GM12878 (cell line): ENCODE results near the gene DCUN1D3. TPM values are rescaled to one million over a fixed set of nuclear protein-coding genes. Genes with fewer than 3 reads are reported as not detected.

Source experiments
- ATAC-seq: fragments of 200-7000 bp; cut with Tn5 transposase; 3 replicates; pipeline ENCODE4 v1.9.1; 2020; ENCODE audit warnings: mild to moderate bottlenecking, moderate library complexity
- BruUV-seq: library from RNA; stranded (reverse); fragments of 400-500 nt; replicated peaks from 2 replicates; lab custom pipeline; 2021; lab: Mats Ljungman, UMichigan
- CTCF ChIA-PET: fragments of 300-600 bp; sonication (Branson Sonifier 250); formaldehyde crosslinking; extraction: SDS; loops from one replicate; lab custom pipeline; 2021; ENCODE audit warnings: inconsistent platforms; lab: Yijun Ruan, JAX
- POLR2A ChIA-PET: fragments of 350-600 bp; formaldehyde crosslinking; extraction: SDS; loops from one replicate; lab custom pipeline; 2021; ENCODE audit warnings: inconsistent platforms; lab: Charles Lee
- RAD21 ChIA-PET: fragments of 300-600 bp; sonication (Branson Sonifier 250); formaldehyde crosslinking; loops from one replicate; lab custom pipeline; 2023; ENCODE audit warnings: antibody characterized with exemption; ENCODE audit not compliant: unreplicated experiment; lab: Charles Lee
- SMC1A ChIA-PET: fragments of 300-600 bp; sonication (Branson Sonifier 250); formaldehyde crosslinking; loops from one replicate; lab custom pipeline; 2023; ENCODE audit not compliant: unreplicated experiment, uncharacterized antibody; lab: Charles Lee
- DNase-seq: peaks from one replicate; pipeline ENCODE4 v3.0.0-alpha.2; 2011; ENCODE audit warnings: low read depth, low spot score
- FAIRE-seq: peaks from 3 replicates; lab custom pipeline; 2011; peaks lifted over from hg19 to GRCh38; lab: Jason Lieb, UNC
- H2AFZ ChIP-seq: 2 replicates; pipeline ENCODE4 v1.6.0; 2011; ENCODE audit warnings: low read depth, low read length, control low read depth; ENCODE audit not compliant: control insufficient read depth
- H3K27ac ChIP-seq: 2 replicates; pipeline ENCODE4 v1.5.1; 2011; ENCODE audit warnings: control low read depth; ENCODE audit not compliant: control insufficient read depth, insufficient read depth
- H3K27me3 ChIP-seq, 2 experiments: replicated peaks in 1 of 2; 2 replicates each; pipeline versions ENCODE4 v1.6.0 to v1.6.1; 2011; ENCODE audit warnings: low read length in 1 of 2; ENCODE audit not compliant: control insufficient read depth in 2 of 2, insufficient read depth in 2 of 2
- H3K36me3 ChIP-seq, 2 experiments: 2 replicates each; pipeline ENCODE4 v1.5.1; 2011; ENCODE audit warnings: low read length in 1 of 2; ENCODE audit not compliant: control insufficient read depth in 2 of 2, insufficient read depth in 2 of 2
- H3K4me1 ChIP-seq: 2 replicates; pipeline ENCODE4 v1.6.1; 2011; ENCODE audit warnings: mild to moderate bottlenecking, low read length, moderate library complexity, mixed read lengths; ENCODE audit not compliant: control insufficient read depth, insufficient read depth
- H3K4me2 ChIP-seq: 2 replicates; pipeline ENCODE4 v1.6.0; 2011; ENCODE audit warnings: control low read depth; ENCODE audit not compliant: control insufficient read depth, insufficient read depth
- H3K4me3 ChIP-seq: fragments of 200-600 bp; sonication (generic); 2 replicates; pipeline ENCODE4 v1.5.1; 2016
- H3K79me2 ChIP-seq: 2 replicates; pipeline ENCODE4 v1.6.0; 2011; ENCODE audit warnings: low read length; ENCODE audit not compliant: control insufficient read depth, insufficient read depth
- H3K9ac ChIP-seq: 2 replicates; pipeline ENCODE4 v1.8.0; 2011; ENCODE audit warnings: low read length, control low read depth, mixed read lengths; ENCODE audit not compliant: control insufficient read depth, insufficient read depth
- H3K9me3 ChIP-seq: replicated peaks from 3 replicates; pipeline ENCODE4 v1.5.1; 2011; ENCODE audit warnings: mild to moderate bottlenecking, low read length; ENCODE audit not compliant: control insufficient read depth, insufficient read depth
- H4K20me1 ChIP-seq: 2 replicates; pipeline ENCODE4 v1.6.0; 2011; ENCODE audit not compliant: control insufficient read depth, insufficient read depth
- BRCA1 ChIP-seq: IDR thresholded peaks from 2 replicates; pipeline ENCODE4 v1.6.1; 2011; ENCODE audit warnings: low read depth, low read length, improper control_type of control experiment
- CBX3 ChIP-seq: fragments of 200-600 bp; sonication (generic); IDR thresholded peaks from 2 replicates; pipeline ENCODE4 v1.6.1; 2016; ENCODE audit warnings: low read depth, borderline replicate concordance
- CHD4 ChIP-seq: fragments of 200-600 bp; sonication (generic); IDR thresholded peaks from 2 replicates; pipeline ENCODE4 v1.6.1; 2016; ENCODE audit warnings: mild to moderate bottlenecking
- DPF2 ChIP-seq: fragments of 450-650 bp; IDR thresholded peaks from 2 replicates; pipeline ENCODE4 v1.6.1; 2017; ENCODE audit warnings: mild to moderate bottlenecking
- EED ChIP-seq: sonication (generic); IDR thresholded peaks from 2 replicates; pipeline ENCODE4 v1.6.1; 2016; ENCODE audit warnings: antibody characterized with exemption, low read depth
- FOXM1 ChIP-seq: IDR thresholded peaks from 2 replicates; pipeline ENCODE4 v1.6.1; 2012; ENCODE audit warnings: low read depth, mild to moderate bottlenecking, inconsistent platforms, low read length, moderate library complexity
- KDM1A ChIP-seq: fragments of 200-600 bp; sonication (generic); IDR thresholded peaks from 2 replicates; pipeline ENCODE4 v1.6.1; 2016; ENCODE audit warnings: borderline replicate concordance
- NRF1 ChIP-seq: conservative IDR thresholded peaks from 2 replicates; pipeline ENCODE4 v1.6.1; 2011; ENCODE audit warnings: mild to moderate bottlenecking, low read depth, low read length, improper control_type of control experiment
- POLR2AphosphoS5 ChIP-seq: IDR thresholded peaks from 2 replicates; pipeline ENCODE4 v1.6.1; 2011; ENCODE audit warnings: mild to moderate bottlenecking, low read length, inconsistent platforms
- SIN3A ChIP-seq: IDR thresholded peaks from 2 replicates; pipeline ENCODE4 v1.6.1; 2012; ENCODE audit warnings: low read depth, low read length, improper control_type of control experiment
- SUPT20H ChIP-seq: IDR thresholded peaks from 2 replicates; pipeline ENCODE4 v1.6.1; 2011; ENCODE audit warnings: low read depth, mild to moderate bottlenecking, low read length, moderate library complexity, borderline replicate concordance; ENCODE audit not compliant: control insufficient read depth
- WRNIP1 ChIP-seq: IDR thresholded peaks from 2 replicates; pipeline ENCODE4 v1.6.1; 2011; ENCODE audit warnings: low read depth, low read length, improper control_type of control experiment, borderline replicate concordance
- YY1 ChIP-seq: IDR thresholded peaks from 2 replicates; pipeline ENCODE4 v1.6.1; 2011; ENCODE audit warnings: low read depth, mild to moderate bottlenecking, low read length
- ZBED1 ChIP-seq: IDR thresholded peaks from 2 replicates; pipeline ENCODE4 v1.6.1; 2016; ENCODE audit warnings: borderline replicate concordance
- ZNF274 ChIP-seq: IDR thresholded peaks from one replicate; pipeline ENCODE4 v1.8.0; 2011; ENCODE audit not compliant: insufficient read length, insufficient read depth
- in situ Hi-C: fragments of 300-500 bp; cut with MboI; formaldehyde crosslinking; loops from 9 replicates; pipeline ENCODE4 v1.14.3; 2018; ENCODE audit warnings: mixed read lengths
- intact Hi-C: fragments of 100-400 bp; cut with micrococcal nuclease; formaldehyde crosslinking; loops from one replicate; pipeline ENCODE4 v1.14.2; 2022; ENCODE audit not compliant: unreplicated experiment
- polyA plus RNA-seq, 11 experiments: library from polyadenylated mRNA; depleted of rRNA in 4 of 11; unstranded in 6 of 11; stranded (reverse) in 5 of 11; fragments of >200 nt; fragmentation: Nextera tagmentation in 4 of 11; fragmentation: Illumina TruSeq in 1 of 11; extraction: Ambion mirVana in 4 of 11; extraction: Trizol in 1 of 11; gene quantifications; 1 replicate in 1 of 11; 2 replicates in 10 of 11; pipeline versions ENCODE4 v1.2.1 to v1.2.3, GENCODE V29; 2011 to 2016; ENCODE audit warnings: inconsistent platforms in 2 of 11, missing spikeins in 2 of 11, low read depth in 1 of 11
- total RNA-seq, 4 experiments: library from RNA; depleted of rRNA in 3 of 4; stranded (reverse); fragments of >200 nt in 3 of 4; fragmentation: Illumina TruSeq in 1 of 4; extraction: Trizol in 1 of 4; gene quantifications; 2 replicates each; pipeline versions ENCODE4 v1.2.1 to v1.2.3, GENCODE V29; 2013 to 2021
- TF ChIP-seq, protein P1 (sequence below): fragments of 450-650 bp; IDR thresholded peaks from 2 replicates; pipeline ENCODE4 v1.6.1; 2017; ENCODE audit warnings: mild to moderate bottlenecking
- TF ChIP-seq, protein P2 (sequence below): fragments of 450-650 bp; IDR thresholded peaks from 2 replicates; pipeline ENCODE4 v1.6.1; 2014; ENCODE audit warnings: mild to moderate bottlenecking
- TF ChIP-seq, protein P3 (sequence below): fragments of 450-650 bp; IDR thresholded peaks from 2 replicates; pipeline ENCODE4 v1.6.1; 2016; ENCODE audit warnings: mild to moderate bottlenecking, moderate library complexity, borderline replicate concordance

DCUN1D3 gene
- total and polyA plus RNA-seq, 10 of the 15 experiments (the other 5 are each of a cell fraction or from before 2014, with no cell fraction given), result 0.47 to 4.5 (median 1.9) TPM

- Histone ChIP-seq H3K9me3 (no peaks in the 10 kb centered on the region), H3K27me3 (no peaks in the 10 kb centered on the region), H3K27ac (no peak overlapping the region), H3K79me2 (no peaks in the 10 kb centered on the region), H3K4me1 (peaks cover 14% of the 10 kb centered on the region), H4K20me1 (no peaks in the 10 kb centered on the region), H2AFZ (no peak overlapping the region), H3K4me2 (no peak overlapping the region), H3K36me3 (no peaks in the 10 kb centered on the region), H3K4me3 (no peak overlapping the region), H3K9ac (no peak overlapping the region)
- in situ Hi-C loops, result no loop called here
- ChIA-PET POLR2A (no interaction called here), CTCF (interaction anchor here (0.7 kb wide), 1 partner anchor 9 kb away, joined by 4 read pairs; no protein-coding TSS in a partner anchor), SMC1A (interaction anchor here (1.3 kb wide), 1 partner anchor 9 kb away, joined by 6 read pairs; no protein-coding TSS in a partner anchor), RAD21 (no interaction called here)
- TF ChIP-seq, protein P1, sequence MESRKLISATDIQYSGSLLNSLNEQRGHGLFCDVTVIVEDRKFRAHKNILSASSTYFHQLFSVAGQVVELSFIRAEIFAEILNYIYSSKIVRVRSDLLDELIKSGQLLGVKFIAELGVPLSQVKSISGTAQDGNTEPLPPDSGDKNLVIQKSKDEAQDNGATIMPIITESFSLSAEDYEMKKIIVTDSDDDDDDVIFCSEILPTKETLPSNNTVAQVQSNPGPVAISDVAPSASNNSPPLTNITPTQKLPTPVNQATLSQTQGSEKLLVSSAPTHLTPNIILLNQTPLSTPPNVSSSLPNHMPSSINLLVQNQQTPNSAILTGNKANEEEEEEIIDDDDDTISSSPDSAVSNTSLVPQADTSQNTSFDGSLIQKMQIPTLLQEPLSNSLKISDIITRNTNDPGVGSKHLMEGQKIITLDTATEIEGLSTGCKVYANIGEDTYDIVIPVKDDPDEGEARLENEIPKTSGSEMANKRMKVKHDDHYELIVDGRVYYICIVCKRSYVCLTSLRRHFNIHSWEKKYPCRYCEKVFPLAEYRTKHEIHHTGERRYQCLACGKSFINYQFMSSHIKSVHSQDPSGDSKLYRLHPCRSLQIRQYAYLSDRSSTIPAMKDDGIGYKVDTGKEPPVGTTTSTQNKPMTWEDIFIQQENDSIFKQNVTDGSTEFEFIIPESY, result no peak
- TF ChIP-seq CHD4 (no peak), ZBED1 (no peak), SUPT20H (no peak), FOXM1 (no peak), BRCA1 (no peak), SIN3A (no peak), KDM1A (no peak), NRF1 (no peak), YY1 (no peak), DPF2 (no peak), ZNF274 (no peak), POLR2AphosphoS5 (no peak), CBX3 (no peak), WRNIP1 (no peak), EED (no peak)
- TF ChIP-seq, protein P2, sequence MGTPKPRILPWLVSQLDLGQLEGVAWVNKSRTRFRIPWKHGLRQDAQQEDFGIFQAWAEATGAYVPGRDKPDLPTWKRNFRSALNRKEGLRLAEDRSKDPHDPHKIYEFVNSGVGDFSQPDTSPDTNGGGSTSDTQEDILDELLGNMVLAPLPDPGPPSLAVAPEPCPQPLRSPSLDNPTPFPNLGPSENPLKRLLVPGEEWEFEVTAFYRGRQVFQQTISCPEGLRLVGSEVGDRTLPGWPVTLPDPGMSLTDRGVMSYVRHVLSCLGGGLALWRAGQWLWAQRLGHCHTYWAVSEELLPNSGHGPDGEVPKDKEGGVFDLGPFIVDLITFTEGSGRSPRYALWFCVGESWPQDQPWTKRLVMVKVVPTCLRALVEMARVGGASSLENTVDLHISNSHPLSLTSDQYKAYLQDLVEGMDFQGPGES, result no peak
- TF ChIP-seq, protein P3, sequence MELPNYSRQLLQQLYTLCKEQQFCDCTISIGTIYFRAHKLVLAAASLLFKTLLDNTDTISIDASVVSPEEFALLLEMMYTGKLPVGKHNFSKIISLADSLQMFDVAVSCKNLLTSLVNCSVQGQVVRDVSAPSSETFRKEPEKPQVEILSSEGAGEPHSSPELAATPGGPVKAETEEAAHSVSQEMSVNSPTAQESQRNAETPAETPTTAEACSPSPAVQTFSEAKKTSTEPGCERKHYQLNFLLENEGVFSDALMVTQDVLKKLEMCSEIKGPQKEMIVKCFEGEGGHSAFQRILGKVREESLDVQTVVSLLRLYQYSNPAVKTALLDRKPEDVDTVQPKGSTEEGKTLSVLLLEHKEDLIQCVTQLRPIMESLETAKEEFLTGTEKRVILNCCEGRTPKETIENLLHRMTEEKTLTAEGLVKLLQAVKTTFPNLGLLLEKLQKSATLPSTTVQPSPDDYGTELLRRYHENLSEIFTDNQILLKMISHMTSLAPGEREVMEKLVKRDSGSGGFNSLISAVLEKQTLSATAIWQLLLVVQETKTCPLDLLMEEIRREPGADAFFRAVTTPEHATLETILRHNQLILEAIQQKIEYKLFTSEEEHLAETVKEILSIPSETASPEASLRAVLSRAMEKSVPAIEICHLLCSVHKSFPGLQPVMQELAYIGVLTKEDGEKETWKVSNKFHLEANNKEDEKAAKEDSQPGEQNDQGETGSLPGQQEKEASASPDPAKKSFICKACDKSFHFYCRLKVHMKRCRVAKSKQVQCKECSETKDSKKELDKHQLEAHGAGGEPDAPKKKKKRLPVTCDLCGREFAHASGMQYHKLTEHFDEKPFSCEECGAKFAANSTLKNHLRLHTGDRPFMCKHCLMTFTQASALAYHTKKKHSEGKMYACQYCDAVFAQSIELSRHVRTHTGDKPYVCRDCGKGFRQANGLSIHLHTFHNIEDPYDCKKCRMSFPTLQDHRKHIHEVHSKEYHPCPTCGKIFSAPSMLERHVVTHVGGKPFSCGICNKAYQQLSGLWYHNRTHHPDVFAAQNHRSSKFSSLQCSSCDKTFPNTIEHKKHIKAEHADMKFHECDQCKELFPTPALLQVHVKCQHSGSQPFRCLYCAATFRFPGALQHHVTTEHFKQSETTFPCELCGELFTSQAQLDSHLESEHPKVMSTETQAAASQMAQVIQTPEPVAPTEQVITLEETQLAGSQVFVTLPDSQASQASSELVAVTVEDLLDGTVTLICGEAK, result no peak
- ATAC-seq (no peak), DNase-seq (no peak), FAIRE-seq (no peak)
- no TSS peak for BruUV-seq
- intact Hi-C loops, result loop anchor here (10.0 kb wide), 1 partner anchor 85 kb away; no protein-coding TSS in a partner anchor
These were observed 39.5 kb upstream of the DCUN1D3 start for GRCh38 chr16:20939611-20940010.
